Esophagus muscularis mucosa (tissue), 4 donors: Measurements from ENCODE around the gene FAM131A. TPM values are rescaled to one million over a fixed set of nuclear protein-coding genes. Genes with fewer than 3 reads are reported as not detected.
A peak's percentile ranks its signal among the peaks of the same experiment; 100 is the strongest.

Experiments used
- DNase-seq: peaks from one replicate; pipeline ENCODE4 v3.0.0-alpha.2; 2017; ENCODE audit errors: extremely low spot score
- H3K27ac ChIP-seq, 4 donors: fragments of 200-600 bp; sonication (generic); replicated peaks in 1 of 4; 1 replicate in 3 of 4; 2 replicates in 1 of 4; pipeline ENCODE4 v1.5.1; 2016 to 2019; ENCODE audit warnings: mild to moderate bottlenecking in 1 of 4
- H3K27me3 ChIP-seq, 4 donors: fragments of 200-600 bp; sonication (generic); one replicate each; pipeline versions ENCODE4 v1.5.1 to v1.6.0; 2016 to 2019
- H3K36me3 ChIP-seq, 4 donors: fragments of 200-600 bp; sonication (generic); one replicate each; pipeline ENCODE4 v1.5.1; 2016 to 2019
- H3K4me1 ChIP-seq, 4 donors: fragments of 200-600 bp; sonication (generic); one replicate each; pipeline ENCODE4 v1.5.1; 2016 to 2019
- H3K4me3 ChIP-seq, 4 donors: fragments of 200-600 bp; sonication (generic); 1 replicate in 2 of 4; 2 replicates in 2 of 4; pipeline ENCODE4 v1.5.1; 2016 to 2019; ENCODE audit warnings: mild to moderate bottlenecking in 4 of 4, moderate library complexity in 1 of 4
- H3K9me3 ChIP-seq, 4 donors: fragments of 200-600 bp; sonication (generic); 1 replicate in 3 of 4; 2 replicates in 1 of 4; pipeline ENCODE4 v1.5.1; 2016 to 2019
- EP300 ChIP-seq: sonication (generic); formaldehyde crosslinking; IDR thresholded peaks from one replicate; pipeline ENCODE4 v1.6.1; 2017; ENCODE audit warnings: antibody characterized with exemption
- POLR2A ChIP-seq: fragments of 450-650 bp; IDR thresholded peaks from one replicate; pipeline ENCODE4 v1.6.1; 2017; ENCODE audit warnings: antibody characterized with exemption, moderate library complexity, mild to moderate bottlenecking, low read depth
- POLR2AphosphoS5 ChIP-seq, 2 donors: sonication (generic); formaldehyde crosslinking; IDR thresholded peaks; one replicate each; pipeline ENCODE4 v1.6.1; 2017; ENCODE audit warnings: antibody characterized with exemption in 2 of 2
- WGBS: methylation state at CpG from one replicate; pipeline ENCODE4 v1.1.5; 2018; 5-methylcytosine and 5-hydroxymethylcytosine counted together
- intact Hi-C: fragments of 100-400 bp; cut with DNase I; formaldehyde crosslinking; loops from one replicate; pipeline ENCODE4 v1.15.1; 2023
- total RNA-seq, 4 donors: library from RNA; depleted of rRNA; stranded (reverse); fragments of >200 nt; gene quantifications; one replicate each; pipeline versions ENCODE4 v1.1.0 to v1.2.1, GENCODE V29; 2016
- TF ChIP-seq, protein P1 (sequence below), 3 experiments: fragments of 200-600 bp in 2 of 3; fragments of 450-650 bp in 1 of 3; sonication (generic) in 2 of 3; IDR thresholded peaks; one replicate each; pipeline ENCODE4 v1.5.1; 2017 to 2019; ENCODE audit warnings: antibody characterized with exemption in 3 of 3, mild to moderate bottlenecking in 2 of 3, moderate library complexity in 1 of 3

FAM131A gene
- total RNA-seq, 4 donors from 2014 or later, result 40.3 to 71.0 (median 59.9) TPM

DNA sequence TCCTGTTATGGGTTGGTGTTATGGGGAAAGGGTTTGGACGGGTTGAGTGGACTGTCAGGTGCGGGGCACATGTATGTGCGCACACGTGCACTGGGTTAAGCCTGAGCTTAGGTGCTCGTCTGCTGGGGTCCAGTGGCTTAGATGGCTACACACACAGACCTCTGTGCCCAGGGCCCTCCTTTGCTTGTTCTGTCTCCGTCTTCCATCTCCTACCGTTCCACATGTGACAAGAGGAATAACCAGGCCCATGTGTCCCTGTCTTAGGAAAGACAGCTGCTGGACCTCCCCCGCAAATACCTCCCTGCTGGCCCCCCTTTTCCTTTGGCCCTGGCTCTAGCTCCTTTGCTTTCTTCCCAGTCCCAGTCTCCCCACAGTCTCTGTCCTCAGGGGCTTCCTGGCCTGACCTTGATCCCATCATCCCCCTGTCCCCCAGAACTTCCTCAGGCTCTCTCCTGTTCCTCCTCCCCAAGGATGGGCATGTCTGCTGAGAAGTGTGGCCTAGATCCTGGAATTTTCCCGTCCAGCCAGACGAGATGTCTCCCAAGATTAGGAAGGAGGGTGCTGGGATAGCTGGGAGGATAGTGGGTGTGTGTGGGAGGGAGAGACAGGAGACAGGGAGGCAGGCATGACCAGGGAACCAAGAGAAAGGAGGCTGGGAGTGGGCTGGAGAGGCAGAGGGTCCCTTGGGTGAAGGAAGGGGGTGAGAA, 41.4 kb downstream of the FAM131A start:
- Histone ChIP-seq H3K9me3 (no peaks in the 10 kb centered on the region), H3K27ac (peak overlapping the region; percentile 68 to 79 (median 76)), H3K36me3 (no peaks in the 10 kb centered on the region), H3K4me1 (peaks cover 23 to 46% (median 44%) of the 10 kb centered on the region in 4 donors), H3K27me3 (peaks cover 0 to 65% (median 6%) of the 10 kb centered on the region in 4 donors), H3K4me3 (peak overlapping the region in 3 of 4 donors; percentile 62 to 82 (median 66))
- WGBS, result 71% methylated on average over 10 of the region's 10 CpGs
- intact Hi-C loops, result loop anchor here (10.0 kb wide), 1 partner anchor 166 kb away; no protein-coding TSS in a partner anchor
- no peak for DNase-seq
- TF ChIP-seq POLR2A (no peak), EP300 (no peak), POLR2AphosphoS5 (IDR thresholded peaks at IDR 0.05) (no peak)
- TF ChIP-seq, protein P1, sequence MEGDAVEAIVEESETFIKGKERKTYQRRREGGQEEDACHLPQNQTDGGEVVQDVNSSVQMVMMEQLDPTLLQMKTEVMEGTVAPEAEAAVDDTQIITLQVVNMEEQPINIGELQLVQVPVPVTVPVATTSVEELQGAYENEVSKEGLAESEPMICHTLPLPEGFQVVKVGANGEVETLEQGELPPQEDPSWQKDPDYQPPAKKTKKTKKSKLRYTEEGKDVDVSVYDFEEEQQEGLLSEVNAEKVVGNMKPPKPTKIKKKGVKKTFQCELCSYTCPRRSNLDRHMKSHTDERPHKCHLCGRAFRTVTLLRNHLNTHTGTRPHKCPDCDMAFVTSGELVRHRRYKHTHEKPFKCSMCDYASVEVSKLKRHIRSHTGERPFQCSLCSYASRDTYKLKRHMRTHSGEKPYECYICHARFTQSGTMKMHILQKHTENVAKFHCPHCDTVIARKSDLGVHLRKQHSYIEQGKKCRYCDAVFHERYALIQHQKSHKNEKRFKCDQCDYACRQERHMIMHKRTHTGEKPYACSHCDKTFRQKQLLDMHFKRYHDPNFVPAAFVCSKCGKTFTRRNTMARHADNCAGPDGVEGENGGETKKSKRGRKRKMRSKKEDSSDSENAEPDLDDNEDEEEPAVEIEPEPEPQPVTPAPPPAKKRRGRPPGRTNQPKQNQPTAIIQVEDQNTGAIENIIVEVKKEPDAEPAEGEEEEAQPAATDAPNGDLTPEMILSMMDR (IDR thresholded peaks at IDR 0.05), result no peak

- Histone ChIP-seq H3K9me3 (no peaks in the 10 kb centered on the region), H3K4me3 (peak within 1 kb of the TSS; percentile 59 to 82 (median 64)), H3K27ac (peak within 1 kb of the TSS; percentile 68 to 79 (median 76)), H3K36me3 (peaks cover 0 to 4% (median 0%) of the 10 kb centered on the region in 4 donors), H3K27me3 (peaks cover 0 to 65% (median 6%) of the 10 kb centered on the region in 4 donors), H3K4me1 (peaks cover 23 to 46% (median 42%) of the 10 kb centered on the region in 4 donors)
- no peak for DNase-seq
- intact Hi-C loops, result loop anchor here (10.0 kb wide), 1 partner anchor 165 kb away; no protein-coding TSS in a partner anchor
- whole genome bisulfite sequencing, result 57% methylated on average over 15 of the region's 71 CpGs
- TF ChIP-seq POLR2AphosphoS5 (IDR thresholded peaks at IDR 0.05), result peak in 1 of 2 donors; percentile 12
- TF ChIP-seq, protein P1 (IDR thresholded peaks at IDR 0.05), result no peak
Observed at GRCh38 chr3:184379358-184380184, 42.2 kb downstream of the FAM131A start, which contains the start of gene CHRD. Gene CHRD (plus strand): TSS chr3:184380054. CDS start chr3:184380319, 265 bp downstream.

DNA sequence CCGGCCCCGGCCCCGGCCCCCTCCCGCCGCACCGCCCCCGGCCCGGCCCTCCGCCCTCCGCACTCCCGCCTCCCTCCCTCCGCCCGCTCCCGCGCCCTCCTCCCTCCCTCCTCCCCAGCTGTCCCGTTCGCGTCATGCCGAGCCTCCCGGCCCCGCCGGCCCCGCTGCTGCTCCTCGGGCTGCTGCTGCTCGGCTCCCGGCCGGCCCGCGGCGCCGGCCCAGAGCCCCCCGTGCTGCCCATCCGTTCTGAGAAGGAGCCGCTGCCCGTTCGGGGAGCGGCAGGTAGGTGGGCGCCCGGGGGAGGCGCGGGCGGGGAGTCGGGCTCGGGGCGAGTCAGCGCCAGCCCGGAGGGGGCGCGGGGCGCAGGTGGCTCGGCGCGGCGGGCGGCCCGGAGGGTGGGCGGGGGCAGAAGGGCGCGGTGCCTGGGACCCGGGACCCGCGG, 42.8 kb downstream of the FAM131A start:
- peak overlapping the region; percentile 60 to 78 (median 72) for H3K27ac ChIP-seq
- 0% methylated on average over 12 of the region's 62 CpGs for WGBS
- no peaks in the 10 kb centered on the region for H3K9me3 ChIP-seq
- peaks cover 0 to 6% (median 2%) of the 10 kb centered on the region in 4 donors for H3K36me3 ChIP-seq
- no peak for DNase-seq
- no peak for TF ChIP-seq EP300
- no peak for TF ChIP-seq POLR2A
- TF ChIP-seq POLR2AphosphoS5 (IDR thresholded peaks at IDR 0.05), result no peak
- TF ChIP-seq, protein P1 (IDR thresholded peaks at IDR 0.05), result no peak
- intact Hi-C loops, result no loop called here
- H3K4me1 ChIP-seq, result peaks cover 23 to 46% (median 42%) of the 10 kb centered on the region in 4 donors
- peak overlapping the region; percentile 59 to 82 (median 64) for H3K4me3 ChIP-seq
- peaks cover 0 to 68% (median 6%) of the 10 kb centered on the region in 4 donors for H3K27me3 ChIP-seq

GRCh38 chr3:184380627-184381260, 43.3 kb downstream of the FAM131A start:
- WGBS, result 3% methylated on average over 12 of the region's 42 CpGs
- Histone ChIP-seq H3K4me3 (peak overlapping the region; percentile 59 to 82 (median 64)), H3K27ac (peak overlapping the region; percentile 11 to 78 (median 72)), H3K9me3 (no peaks in the 10 kb centered on the region), H3K27me3 (peaks cover 0 to 69% (median 6%) of the 10 kb centered on the region in 4 donors), H3K36me3 (peaks cover 0 to 7% (median 2%) of the 10 kb centered on the region in 4 donors), H3K4me1 (peaks cover 23 to 46% (median 42%) of the 10 kb centered on the region in 4 donors)
- intact Hi-C loops, result no loop called here
- TF ChIP-seq POLR2AphosphoS5 (IDR thresholded peaks at IDR 0.05) (no peak), EP300 (no peak), POLR2A (no peak)
- TF ChIP-seq, protein P1 (IDR thresholded peaks at IDR 0.05), result no peak
- no peak for DNase-seq
